Measurements from ENCODE around the gene ELFN2. TPM values are rescaled to one million over a fixed set of nuclear protein-coding genes. Genes with fewer than 3 reads are reported as not detected.

Gene ELFN2
- polyA plus RNA-seq, 1 donor from 2014 or later, result 4.4 TPM

DNA sequence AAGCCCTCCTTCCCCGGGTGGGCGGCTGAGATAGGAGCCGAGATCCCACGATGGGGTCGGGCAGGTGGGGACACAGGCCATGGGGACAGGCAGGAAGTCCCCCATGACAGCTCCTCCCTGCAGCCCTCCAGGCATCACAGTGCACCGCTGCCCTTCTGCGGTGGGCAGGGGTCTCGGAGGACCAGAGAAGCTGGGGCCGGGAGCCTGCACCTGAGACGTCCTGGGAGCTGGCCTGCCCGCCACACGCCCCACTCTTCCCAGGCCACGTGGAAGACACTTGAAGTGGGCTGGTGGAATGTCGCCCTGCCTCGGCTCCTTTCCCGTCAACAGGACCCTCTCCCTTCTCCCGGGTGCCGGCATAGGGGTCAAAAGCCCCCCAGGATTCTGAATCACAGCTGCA lies 55.4 kb downstream of the ELFN2 start:
- Histone ChIP-seq H3K4me3 (ENCODE audit: low read length) (no peak overlapping the region), H3F3A (ENCODE audit: insufficient read depth, low read length, poor library complexity, severe bottlenecking) (no peaks in the 10 kb centered on the region), H3K9ac (ENCODE audit: low read length) (no peak overlapping the region), H2AFZ (ENCODE audit: low read depth, low read length) (no peak overlapping the region), H3K9me3 (ENCODE audit: low read length) (no peaks in the 10 kb centered on the region), H3K9me2 (ENCODE audit: insufficient read depth, low read length) (no peaks in the 10 kb centered on the region), H3K79me2 (replicated peaks; ENCODE audit: insufficient read depth, low read length) (no peaks in the 10 kb centered on the region), H3K27me3 (ENCODE audit: insufficient read depth, low read depth, low read length) (no peaks in the 10 kb centered on the region), H3K4me2 (ENCODE audit: low read length) (no peak overlapping the region), H3K36me3 (ENCODE audit: insufficient read depth, low read length) (peaks cover 5% of the 10 kb centered on the region), H4K20me1 (ENCODE audit: insufficient read depth) (no peaks in the 10 kb centered on the region), H3K27ac (ENCODE audit: low read length) (no peak overlapping the region)
- TF ChIP-seq EZH2 (IDR thresholded peaks at IDR 0.05; ENCODE audit: borderline replicate concordance, insufficient read depth, low read length, poor library complexity, severe bottlenecking) (no peak), POLR2AphosphoS5 (IDR thresholded peaks at IDR 0.05) (no peak), SMC3 (conservative IDR thresholded peaks at IDR 0.05; ENCODE audit: poor library complexity) (no peak), MXI1 (conservative IDR thresholded peaks at IDR 0.05; ENCODE audit: poor library complexity, severe bottlenecking) (no peak), TAF1 (IDR thresholded peaks at IDR 0.05; ENCODE audit: low read depth) (no peak), EP300 (conservative IDR thresholded peaks at IDR 0.05; ENCODE audit: poor library complexity, severe bottlenecking) (no peak), RAD21 (conservative IDR thresholded peaks at IDR 0.05) (no peak)
- TF ChIP-seq, protein P1, sequence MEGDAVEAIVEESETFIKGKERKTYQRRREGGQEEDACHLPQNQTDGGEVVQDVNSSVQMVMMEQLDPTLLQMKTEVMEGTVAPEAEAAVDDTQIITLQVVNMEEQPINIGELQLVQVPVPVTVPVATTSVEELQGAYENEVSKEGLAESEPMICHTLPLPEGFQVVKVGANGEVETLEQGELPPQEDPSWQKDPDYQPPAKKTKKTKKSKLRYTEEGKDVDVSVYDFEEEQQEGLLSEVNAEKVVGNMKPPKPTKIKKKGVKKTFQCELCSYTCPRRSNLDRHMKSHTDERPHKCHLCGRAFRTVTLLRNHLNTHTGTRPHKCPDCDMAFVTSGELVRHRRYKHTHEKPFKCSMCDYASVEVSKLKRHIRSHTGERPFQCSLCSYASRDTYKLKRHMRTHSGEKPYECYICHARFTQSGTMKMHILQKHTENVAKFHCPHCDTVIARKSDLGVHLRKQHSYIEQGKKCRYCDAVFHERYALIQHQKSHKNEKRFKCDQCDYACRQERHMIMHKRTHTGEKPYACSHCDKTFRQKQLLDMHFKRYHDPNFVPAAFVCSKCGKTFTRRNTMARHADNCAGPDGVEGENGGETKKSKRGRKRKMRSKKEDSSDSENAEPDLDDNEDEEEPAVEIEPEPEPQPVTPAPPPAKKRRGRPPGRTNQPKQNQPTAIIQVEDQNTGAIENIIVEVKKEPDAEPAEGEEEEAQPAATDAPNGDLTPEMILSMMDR (IDR thresholded peaks at IDR 0.05; ENCODE audit: poor library complexity, severe bottlenecking), result no peak
- TF ChIP-seq, protein P2, sequence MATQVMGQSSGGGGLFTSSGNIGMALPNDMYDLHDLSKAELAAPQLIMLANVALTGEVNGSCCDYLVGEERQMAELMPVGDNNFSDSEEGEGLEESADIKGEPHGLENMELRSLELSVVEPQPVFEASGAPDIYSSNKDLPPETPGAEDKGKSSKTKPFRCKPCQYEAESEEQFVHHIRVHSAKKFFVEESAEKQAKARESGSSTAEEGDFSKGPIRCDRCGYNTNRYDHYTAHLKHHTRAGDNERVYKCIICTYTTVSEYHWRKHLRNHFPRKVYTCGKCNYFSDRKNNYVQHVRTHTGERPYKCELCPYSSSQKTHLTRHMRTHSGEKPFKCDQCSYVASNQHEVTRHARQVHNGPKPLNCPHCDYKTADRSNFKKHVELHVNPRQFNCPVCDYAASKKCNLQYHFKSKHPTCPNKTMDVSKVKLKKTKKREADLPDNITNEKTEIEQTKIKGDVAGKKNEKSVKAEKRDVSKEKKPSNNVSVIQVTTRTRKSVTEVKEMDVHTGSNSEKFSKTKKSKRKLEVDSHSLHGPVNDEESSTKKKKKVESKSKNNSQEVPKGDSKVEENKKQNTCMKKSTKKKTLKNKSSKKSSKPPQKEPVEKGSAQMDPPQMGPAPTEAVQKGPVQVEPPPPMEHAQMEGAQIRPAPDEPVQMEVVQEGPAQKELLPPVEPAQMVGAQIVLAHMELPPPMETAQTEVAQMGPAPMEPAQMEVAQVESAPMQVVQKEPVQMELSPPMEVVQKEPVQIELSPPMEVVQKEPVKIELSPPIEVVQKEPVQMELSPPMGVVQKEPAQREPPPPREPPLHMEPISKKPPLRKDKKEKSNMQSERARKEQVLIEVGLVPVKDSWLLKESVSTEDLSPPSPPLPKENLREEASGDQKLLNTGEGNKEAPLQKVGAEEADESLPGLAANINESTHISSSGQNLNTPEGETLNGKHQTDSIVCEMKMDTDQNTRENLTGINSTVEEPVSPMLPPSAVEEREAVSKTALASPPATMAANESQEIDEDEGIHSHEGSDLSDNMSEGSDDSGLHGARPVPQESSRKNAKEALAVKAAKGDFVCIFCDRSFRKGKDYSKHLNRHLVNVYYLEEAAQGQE (IDR thresholded peaks at IDR 0.05; ENCODE audit: borderline replicate concordance), result no peak

DNA sequence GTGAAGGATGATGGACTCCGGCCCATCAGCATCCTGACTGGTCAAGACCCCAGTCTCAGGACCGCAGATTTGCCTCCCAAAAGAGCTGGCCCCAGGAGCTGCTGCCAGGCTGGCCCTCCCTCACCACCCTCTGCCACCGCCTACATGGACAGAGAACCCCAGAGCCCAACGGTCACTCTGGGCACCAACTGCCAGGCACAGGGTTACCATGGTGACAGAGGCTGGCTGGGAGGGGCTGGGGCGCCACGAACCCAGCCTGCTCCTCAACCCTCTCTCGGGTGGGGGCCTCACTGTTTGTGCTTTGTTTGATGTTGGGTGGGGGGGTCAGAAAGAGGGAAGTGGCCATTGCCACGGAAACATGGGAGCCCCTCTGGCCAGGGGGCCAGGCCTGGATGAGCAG lies 55.8 kb downstream of the ELFN2 start:
- Histone ChIP-seq H2AFZ (ENCODE audit: low read depth, low read length) (no peak overlapping the region), H3K9ac (ENCODE audit: low read length) (no peak overlapping the region)

More for the DNA sequence above, 55.8 kb downstream of the ELFN2 start:
- H3K36me3 ChIP-seq (ENCODE audit: insufficient read depth, low read length), result peaks cover 5% of the 10 kb centered on the region
- H3K27me3 ChIP-seq (ENCODE audit: insufficient read depth, low read depth, low read length), result no peaks in the 10 kb centered on the region
- no peaks in the 10 kb centered on the region for H4K20me1 ChIP-seq (ENCODE audit: insufficient read depth)
- no peaks in the 10 kb centered on the region for H3K79me2 ChIP-seq (replicated peaks; ENCODE audit: insufficient read depth, low read length)
- TF ChIP-seq SMC3 (conservative IDR thresholded peaks at IDR 0.05; ENCODE audit: poor library complexity), result no peak
- TF ChIP-seq EP300 (conservative IDR thresholded peaks at IDR 0.05; ENCODE audit: poor library complexity, severe bottlenecking), result no peak
- TF ChIP-seq, protein P2 (IDR thresholded peaks at IDR 0.05; ENCODE audit: borderline replicate concordance), result no peak
- no peak for TF ChIP-seq MXI1 (conservative IDR thresholded peaks at IDR 0.05; ENCODE audit: poor library complexity, severe bottlenecking)
- no peak for TF ChIP-seq TAF1 (IDR thresholded peaks at IDR 0.05; ENCODE audit: low read depth)
- H3F3A ChIP-seq (ENCODE audit: insufficient read depth, low read length, poor library complexity, severe bottlenecking), result no peaks in the 10 kb centered on the region
- no peak overlapping the region for H3K27ac ChIP-seq (ENCODE audit: low read length)
- H3K4me2 ChIP-seq (ENCODE audit: low read length), result no peak overlapping the region
- no peak overlapping the region for H3K4me3 ChIP-seq (ENCODE audit: low read length)
- no peaks in the 10 kb centered on the region for H3K9me2 ChIP-seq (ENCODE audit: insufficient read depth, low read length)
- no peaks in the 10 kb centered on the region for H3K9me3 ChIP-seq (ENCODE audit: low read length)

Measured in neural cell (in vitro differentiated cells).